Endothelial cell of umbilical vein (primary cell): ENCODE results near the gene PIGH.

Experiments used
- CTCF ChIP-seq, 2 donors: IDR thresholded peaks; 1 replicate in 1 of 2; 2 replicates in 1 of 2; pipeline ENCODE4 v1.5.1; 2011; ENCODE audit warnings: low read length in 2 of 2, mild to moderate bottlenecking in 2 of 2, moderate library complexity in 2 of 2, control low read depth in 1 of 2, inconsistent platforms in 1 of 2, low read depth in 1 of 2; ENCODE audit not compliant: insufficient read depth in 1 of 2; ENCODE audit errors: extremely low read depth in 1 of 2
- EZH2 ChIP-seq: IDR thresholded peaks from 2 replicates; pipeline ENCODE4 v1.6.1; 2012; ENCODE audit warnings: borderline replicate concordance, low read depth, mild to moderate bottlenecking, moderate library complexity, low read length, inconsistent platforms; ENCODE audit not compliant: severe bottlenecking
- FOS ChIP-seq: IDR thresholded peaks from 2 replicates; pipeline ENCODE4 v1.6.1; 2011; ENCODE audit warnings: mild to moderate bottlenecking, low read length, moderate library complexity, borderline replicate concordance; ENCODE audit not compliant: insufficient read depth
- JUN ChIP-seq: IDR thresholded peaks from 2 replicates; pipeline ENCODE4 v1.6.1; 2011; ENCODE audit warnings: borderline replicate concordance, low read depth; ENCODE audit not compliant: insufficient read length, insufficient read depth
- MAX ChIP-seq: IDR thresholded peaks from 2 replicates; pipeline ENCODE4 v1.6.1; 2011; ENCODE audit not compliant: insufficient read depth, insufficient read length
- MYC ChIP-seq: IDR thresholded peaks from one replicate; pipeline ENCODE4 v1.6.1; 2011; ENCODE audit warnings: mild to moderate bottlenecking, low read depth, low read length
- POLR2A ChIP-seq: IDR thresholded peaks from 2 replicates; pipeline ENCODE4 v1.6.1; 2012; ENCODE audit warnings: low read depth, mild to moderate bottlenecking, control low read depth, low read length
- POLR2AphosphoS5 ChIP-seq: IDR thresholded peaks from 2 replicates; pipeline ENCODE4 v1.6.1; 2012; ENCODE audit warnings: low read depth, mild to moderate bottlenecking, control low read depth, low read length, moderate library complexity; ENCODE audit not compliant: insufficient read depth

GRCh38 chr14:67599698-67600561 is at the start of gene PIGH:
- TF ChIP-seq POLR2AphosphoS5 (peak; percentile 82), MAX (no peak), CTCF (IDR thresholded peaks at IDR 0.05; ENCODE audit: extremely low read depth in 1 of 2, insufficient read depth in 1 of 2, low read depth in 1 of 2, low read length in 2 of 2) (peak; percentile 41 to 80), EZH2 (no peak), FOS (no peak), MYC (no peak), POLR2A (peak; percentile 80), JUN (no peak)
